Nephron progenitor cell (in vitro differentiated cells): ENCODE measurements around the gene CACNG5.

Experiments
- DNase-seq: peaks from one replicate; pipeline ENCODE4 v3.0.0; 2021
- H3K27ac Mint-ChIP-seq: 2 replicates; pipeline ENCODE4 v1.8.0; 2021; ENCODE audit warnings: mild to moderate bottlenecking, moderate library complexity, mixed read lengths
- H3K27me3 Mint-ChIP-seq: 2 replicates; pipeline ENCODE4 v1.8.0; 2021; ENCODE audit warnings: mild to moderate bottlenecking, low read depth, mixed read lengths; ENCODE audit not compliant: poor library complexity
- H3K36me3 Mint-ChIP-seq: 2 replicates; pipeline ENCODE4 v1.8.0; 2021; ENCODE audit warnings: low read depth, mixed read lengths
- H3K4me1 Mint-ChIP-seq: 2 replicates; pipeline ENCODE4 v1.8.0; 2021; ENCODE audit warnings: mixed read lengths
- H3K4me3 Mint-ChIP-seq: 2 replicates; pipeline ENCODE4 v1.8.0; 2021; ENCODE audit warnings: mild to moderate bottlenecking, moderate library complexity, mixed read lengths
- H3K9me3 Mint-ChIP-seq: 2 replicates; pipeline ENCODE4 v1.8.0; 2021; ENCODE audit warnings: mild to moderate bottlenecking, moderate library complexity, mixed read lengths
- TF ChIP-seq, protein P1 (sequence below): fragments of 200-600 bp; sonication (generic); IDR thresholded peaks from 2 replicates; pipeline ENCODE4 v1.5.0; 2021; ENCODE audit warnings: antibody characterized with exemption

The CACNG5 gene

DNA sequence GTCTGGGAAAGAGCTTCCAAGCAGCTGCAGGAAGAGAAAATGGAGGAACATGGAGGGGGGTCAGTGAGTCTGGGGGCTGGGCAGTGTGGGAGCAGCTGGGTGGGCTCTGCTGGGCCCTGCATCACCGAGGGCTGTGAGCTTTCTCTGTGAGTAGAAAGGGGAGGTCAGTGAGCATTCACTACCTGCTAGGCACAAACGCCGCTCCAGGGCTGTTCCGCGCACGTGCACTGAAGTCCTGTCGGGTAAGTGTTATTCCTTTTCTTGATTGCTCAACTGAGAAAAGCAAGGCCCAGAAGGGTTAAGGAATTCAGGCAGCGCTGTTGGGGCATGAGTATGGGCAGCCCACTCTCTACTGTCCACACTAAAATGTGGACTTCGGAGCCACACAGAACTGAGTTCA, 4.7 kb downstream of the CACNG5 start:
- TF ChIP-seq, protein P1, sequence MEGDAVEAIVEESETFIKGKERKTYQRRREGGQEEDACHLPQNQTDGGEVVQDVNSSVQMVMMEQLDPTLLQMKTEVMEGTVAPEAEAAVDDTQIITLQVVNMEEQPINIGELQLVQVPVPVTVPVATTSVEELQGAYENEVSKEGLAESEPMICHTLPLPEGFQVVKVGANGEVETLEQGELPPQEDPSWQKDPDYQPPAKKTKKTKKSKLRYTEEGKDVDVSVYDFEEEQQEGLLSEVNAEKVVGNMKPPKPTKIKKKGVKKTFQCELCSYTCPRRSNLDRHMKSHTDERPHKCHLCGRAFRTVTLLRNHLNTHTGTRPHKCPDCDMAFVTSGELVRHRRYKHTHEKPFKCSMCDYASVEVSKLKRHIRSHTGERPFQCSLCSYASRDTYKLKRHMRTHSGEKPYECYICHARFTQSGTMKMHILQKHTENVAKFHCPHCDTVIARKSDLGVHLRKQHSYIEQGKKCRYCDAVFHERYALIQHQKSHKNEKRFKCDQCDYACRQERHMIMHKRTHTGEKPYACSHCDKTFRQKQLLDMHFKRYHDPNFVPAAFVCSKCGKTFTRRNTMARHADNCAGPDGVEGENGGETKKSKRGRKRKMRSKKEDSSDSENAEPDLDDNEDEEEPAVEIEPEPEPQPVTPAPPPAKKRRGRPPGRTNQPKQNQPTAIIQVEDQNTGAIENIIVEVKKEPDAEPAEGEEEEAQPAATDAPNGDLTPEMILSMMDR = no peak
- no peaks in the 10 kb centered on the region for H3K36me3 Mint-ChIP-seq
- no peak overlapping the region for H3K27ac Mint-ChIP-seq
- H3K4me3 Mint-ChIP-seq = no peak overlapping the region
- H3K4me1 Mint-ChIP-seq = no peaks in the 10 kb centered on the region
- DNase-seq = no peak
- H3K9me3 Mint-ChIP-seq = no peaks in the 10 kb centered on the region
- H3K27me3 Mint-ChIP-seq = peaks cover 65% of the 10 kb centered on the region

DNA sequence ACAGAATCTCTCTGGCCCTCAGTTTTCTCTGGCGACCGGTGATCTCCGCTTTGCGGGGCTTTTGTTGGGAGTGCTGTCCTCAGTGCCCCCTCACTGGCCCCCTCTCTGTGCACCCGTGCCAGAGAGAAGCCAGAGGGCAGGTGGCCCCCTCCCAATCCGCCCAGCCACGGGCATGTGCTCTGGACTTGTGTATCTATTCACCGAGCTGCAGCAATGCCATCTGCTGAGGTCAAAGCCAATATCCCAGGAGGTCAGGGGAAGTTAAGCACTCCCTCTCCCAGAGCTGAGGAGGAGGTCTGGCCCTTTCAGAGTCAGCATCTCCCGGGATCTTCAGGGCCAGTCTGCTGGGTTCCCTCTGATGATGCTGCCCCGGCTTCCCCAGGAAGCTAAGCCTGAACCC, 5.1 kb downstream of the CACNG5 start:
- peaks cover 62% of the 10 kb centered on the region for H3K27me3 Mint-ChIP-seq
- DNase-seq = no peak
- no peaks in the 10 kb centered on the region for H3K9me3 Mint-ChIP-seq
- no peak overlapping the region for H3K27ac Mint-ChIP-seq
- H3K4me3 Mint-ChIP-seq = no peak overlapping the region
- no peaks in the 10 kb centered on the region for H3K4me1 Mint-ChIP-seq
- no peaks in the 10 kb centered on the region for H3K36me3 Mint-ChIP-seq
- TF ChIP-seq, protein P1 = no peak

DNA sequence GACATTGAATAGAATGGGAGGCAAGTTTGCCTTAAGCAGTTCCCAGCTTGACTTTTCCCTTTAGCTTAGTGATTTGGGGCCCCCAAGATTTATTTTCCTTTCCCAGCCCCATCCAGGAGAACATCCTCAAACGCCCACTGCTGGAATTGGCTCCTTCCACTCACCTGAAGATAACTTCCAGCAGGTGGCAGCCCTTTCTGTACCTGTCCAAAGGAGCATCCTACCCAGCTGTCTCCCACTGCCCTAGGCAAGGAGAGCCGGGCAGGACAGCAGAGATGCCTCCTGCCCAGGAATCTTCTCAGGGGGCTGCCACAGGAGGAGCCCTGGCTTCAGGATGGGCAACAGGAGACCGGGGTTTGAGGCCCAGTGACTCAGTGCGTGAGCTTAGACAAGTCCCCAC, 6.4 kb downstream of the CACNG5 start:
- no peak overlapping the region for H3K27ac Mint-ChIP-seq
- peaks cover 7% of the 10 kb centered on the region for H3K9me3 Mint-ChIP-seq
- no peaks in the 10 kb centered on the region for H3K4me1 Mint-ChIP-seq
- H3K27me3 Mint-ChIP-seq = peaks cover 55% of the 10 kb centered on the region
- no peak overlapping the region for H3K4me3 Mint-ChIP-seq
- TF ChIP-seq, protein P1 = no peak
- no peaks in the 10 kb centered on the region for H3K36me3 Mint-ChIP-seq
- no peak for DNase-seq

DNA sequence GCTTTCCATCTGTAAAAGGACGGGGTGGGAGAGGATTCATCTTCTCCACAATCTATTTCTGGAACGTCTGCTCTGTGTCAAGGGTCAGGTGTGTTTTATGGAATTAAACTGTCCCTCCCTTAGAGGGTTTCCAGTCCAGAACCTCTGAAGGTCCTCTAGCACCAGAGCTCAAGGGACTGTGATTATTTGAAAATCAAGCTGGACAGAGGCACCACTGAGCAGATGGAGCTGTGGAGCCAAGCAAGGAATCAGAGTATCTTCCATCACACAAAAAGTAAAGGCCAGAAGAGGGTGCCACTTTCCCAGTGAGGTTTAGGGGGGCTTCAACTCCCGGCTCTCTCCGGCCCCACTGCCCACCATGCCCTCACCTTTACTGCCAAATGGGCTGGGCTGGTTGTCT, 6.8 kb downstream of the CACNG5 start:
- TF ChIP-seq, protein P1 = no peak
- H3K27me3 Mint-ChIP-seq = peaks cover 50% of the 10 kb centered on the region
- no peak overlapping the region for H3K4me3 Mint-ChIP-seq
- DNase-seq = no peak
- no peaks in the 10 kb centered on the region for H3K36me3 Mint-ChIP-seq
- H3K9me3 Mint-ChIP-seq = peaks cover 11% of the 10 kb centered on the region
- no peak overlapping the region for H3K27ac Mint-ChIP-seq
- H3K4me1 Mint-ChIP-seq = no peaks in the 10 kb centered on the region

DNA sequence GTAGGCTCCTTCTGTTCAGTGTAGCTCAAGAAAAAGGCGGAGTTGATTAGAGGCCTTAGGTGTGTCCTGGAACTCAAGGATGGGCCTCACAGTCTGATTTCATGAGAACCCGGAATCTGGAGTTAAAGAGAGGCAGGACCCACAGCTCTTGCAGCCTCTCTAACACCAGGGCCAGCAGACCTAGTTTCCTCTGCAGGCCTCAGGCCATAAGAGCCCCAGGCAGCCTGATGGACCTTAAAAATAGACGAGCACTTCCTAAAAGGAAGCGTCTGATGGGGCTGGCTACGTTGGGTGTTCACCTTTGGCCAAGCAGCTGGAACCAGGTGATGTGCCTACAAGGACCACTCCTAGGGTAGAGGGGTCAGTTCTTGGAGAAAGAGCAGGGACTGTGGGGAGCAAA, 7.6 kb downstream of the CACNG5 start:
- H3K27me3 Mint-ChIP-seq = peaks cover 43% of the 10 kb centered on the region
- peaks cover 18% of the 10 kb centered on the region for H3K9me3 Mint-ChIP-seq
- H3K4me3 Mint-ChIP-seq = no peak overlapping the region
- no peaks in the 10 kb centered on the region for H3K4me1 Mint-ChIP-seq
- H3K27ac Mint-ChIP-seq = no peak overlapping the region
- no peak for DNase-seq
- TF ChIP-seq, protein P1 = no peak
- no peaks in the 10 kb centered on the region for H3K36me3 Mint-ChIP-seq

DNA sequence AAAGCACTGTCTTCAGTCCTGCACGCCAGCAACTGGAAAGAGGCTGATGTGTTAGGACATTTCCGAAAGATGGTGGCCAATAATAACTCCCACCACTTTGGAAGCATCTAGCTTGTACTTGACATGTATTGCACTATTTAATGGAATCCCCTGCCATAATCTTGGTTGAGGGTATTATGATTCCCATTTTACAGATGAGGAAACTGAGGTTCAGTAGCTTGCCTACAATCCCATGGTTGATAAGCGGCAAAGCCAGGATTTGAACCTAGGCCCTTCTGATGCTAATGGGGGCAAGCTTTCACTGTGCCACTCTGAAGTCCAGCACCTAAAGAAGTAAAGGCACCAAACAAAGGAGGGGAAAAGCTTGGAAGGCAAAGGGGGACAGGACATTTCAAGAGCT, 8.0 kb downstream of the CACNG5 start:
- Mint-ChIP-seq H3K9me3 (peaks cover 20% of the 10 kb centered on the region), H3K27me3 (peaks cover 40% of the 10 kb centered on the region), H3K27ac (no peak overlapping the region), H3K4me1 (no peaks in the 10 kb centered on the region), H3K4me3 (no peak overlapping the region), H3K36me3 (no peaks in the 10 kb centered on the region)
- TF ChIP-seq, protein P1 = no peak
- DNase-seq = no peak
